Measurements from ENCODE around the gene SEMA4D.

The SEMA4D gene

DNA sequence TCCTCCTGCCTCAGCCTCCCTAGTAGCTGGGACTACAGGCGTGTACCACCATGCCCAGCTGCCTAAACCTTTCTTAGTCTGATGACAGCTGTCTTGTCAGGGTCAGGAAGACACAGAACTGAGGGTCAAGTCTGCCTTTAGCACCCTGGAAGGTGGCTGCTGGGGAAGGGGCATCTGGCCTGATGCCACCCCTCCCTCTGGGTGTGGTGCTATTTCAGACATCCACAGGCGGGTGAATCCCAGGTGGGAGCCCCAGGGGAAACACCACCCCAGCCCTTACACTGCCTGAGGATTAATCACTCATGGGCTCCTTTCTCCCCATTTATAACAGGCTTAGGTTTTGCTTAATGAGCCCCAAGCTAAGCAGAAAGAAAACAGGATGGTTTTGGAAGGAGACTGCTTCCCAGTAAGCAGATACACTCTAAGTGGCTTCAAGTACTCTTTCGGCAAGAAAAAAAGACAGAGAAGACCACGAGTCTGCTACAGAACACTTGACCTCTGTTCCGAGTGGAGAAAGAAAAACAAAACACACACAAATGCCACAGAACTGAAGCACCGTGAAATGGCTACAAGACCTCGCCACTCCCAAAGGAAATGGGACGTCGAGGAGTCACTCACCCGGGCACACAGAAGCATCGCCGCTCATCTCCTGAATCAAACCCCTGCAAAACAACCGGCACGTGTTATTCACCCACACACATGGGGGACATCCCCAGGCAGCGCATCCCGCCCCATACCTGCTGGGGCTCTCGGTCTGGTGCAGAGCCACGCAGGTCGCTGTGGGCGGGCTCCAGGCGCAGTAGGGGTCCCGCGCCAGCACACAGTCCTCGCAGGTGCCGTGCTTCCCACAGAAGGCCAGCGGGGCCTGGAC lies 117.2 kb downstream of the SEMA4D start:
- H3K4me3 ChIP-seq (replicated peaks; ENCODE audit: low read depth, low read length) = no peak overlapping the region
- TF ChIP-seq, protein P1, sequence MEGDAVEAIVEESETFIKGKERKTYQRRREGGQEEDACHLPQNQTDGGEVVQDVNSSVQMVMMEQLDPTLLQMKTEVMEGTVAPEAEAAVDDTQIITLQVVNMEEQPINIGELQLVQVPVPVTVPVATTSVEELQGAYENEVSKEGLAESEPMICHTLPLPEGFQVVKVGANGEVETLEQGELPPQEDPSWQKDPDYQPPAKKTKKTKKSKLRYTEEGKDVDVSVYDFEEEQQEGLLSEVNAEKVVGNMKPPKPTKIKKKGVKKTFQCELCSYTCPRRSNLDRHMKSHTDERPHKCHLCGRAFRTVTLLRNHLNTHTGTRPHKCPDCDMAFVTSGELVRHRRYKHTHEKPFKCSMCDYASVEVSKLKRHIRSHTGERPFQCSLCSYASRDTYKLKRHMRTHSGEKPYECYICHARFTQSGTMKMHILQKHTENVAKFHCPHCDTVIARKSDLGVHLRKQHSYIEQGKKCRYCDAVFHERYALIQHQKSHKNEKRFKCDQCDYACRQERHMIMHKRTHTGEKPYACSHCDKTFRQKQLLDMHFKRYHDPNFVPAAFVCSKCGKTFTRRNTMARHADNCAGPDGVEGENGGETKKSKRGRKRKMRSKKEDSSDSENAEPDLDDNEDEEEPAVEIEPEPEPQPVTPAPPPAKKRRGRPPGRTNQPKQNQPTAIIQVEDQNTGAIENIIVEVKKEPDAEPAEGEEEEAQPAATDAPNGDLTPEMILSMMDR (IDR thresholded peaks at IDR 0.05; ENCODE audit: low read length, missing control alignments) = no peak
- no peak for DNase-seq (ENCODE audit: low read depth)

DNA sequence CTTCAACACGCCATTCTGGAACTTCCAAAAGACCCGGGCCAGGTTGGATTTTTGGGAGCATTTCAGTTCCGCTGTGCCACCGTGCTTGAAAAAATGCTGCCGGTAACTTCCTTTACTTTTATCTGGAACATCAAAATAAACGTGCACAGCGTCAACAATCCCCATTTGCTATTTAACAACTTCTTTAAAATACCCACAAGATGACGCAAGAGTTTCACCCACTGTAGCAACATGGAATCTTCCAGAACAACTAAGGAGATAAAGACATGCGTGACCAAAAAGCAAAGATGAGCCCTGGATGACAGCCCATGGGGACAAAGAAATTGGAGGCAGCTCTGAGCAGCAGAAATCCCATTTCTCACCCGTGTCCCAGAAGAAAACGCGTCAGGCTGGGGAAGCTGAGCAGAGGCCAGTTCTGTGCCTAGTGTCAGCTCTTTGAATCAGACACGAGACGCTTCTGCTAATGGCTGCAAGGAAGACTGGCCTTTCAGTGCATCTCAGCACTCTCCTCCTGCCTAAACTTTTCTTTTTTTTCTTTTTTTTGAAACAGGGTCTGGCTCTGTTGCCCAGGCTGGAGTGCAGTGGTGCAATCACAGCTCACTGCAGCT lies 118.3 kb downstream of the SEMA4D start:
- H3K4me3 ChIP-seq (replicated peaks; ENCODE audit: low read depth, low read length) = no peak overlapping the region
- TF ChIP-seq, protein P1 (IDR thresholded peaks at IDR 0.05; ENCODE audit: low read length, missing control alignments) = no peak
- no peak for DNase-seq (ENCODE audit: low read depth)

DNA sequence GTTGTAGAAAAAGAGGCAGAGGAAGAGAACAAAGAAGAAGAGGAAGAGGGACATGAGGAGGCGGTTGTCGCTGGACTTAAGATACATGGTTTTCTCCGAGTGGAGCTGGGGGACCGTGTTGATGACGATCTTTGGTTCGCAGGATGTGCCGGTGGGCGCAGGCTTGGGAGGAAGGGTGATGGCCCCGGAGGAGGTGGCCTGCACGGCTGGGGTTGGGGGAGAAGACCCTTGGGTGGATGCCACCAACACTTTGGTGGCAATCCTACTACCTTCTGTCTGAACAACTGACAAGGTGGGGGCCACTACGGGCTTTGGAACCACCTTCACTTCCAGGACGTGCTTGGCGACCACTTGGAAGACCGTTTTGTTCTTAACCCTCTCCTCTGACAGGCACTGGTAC lies 118.9 kb downstream of the SEMA4D start:
- H3K4me3 ChIP-seq (replicated peaks; ENCODE audit: low read depth, low read length) = no peak overlapping the region
- TF ChIP-seq, protein P1 (IDR thresholded peaks at IDR 0.05; ENCODE audit: low read length, missing control alignments) = no peak

DNA sequence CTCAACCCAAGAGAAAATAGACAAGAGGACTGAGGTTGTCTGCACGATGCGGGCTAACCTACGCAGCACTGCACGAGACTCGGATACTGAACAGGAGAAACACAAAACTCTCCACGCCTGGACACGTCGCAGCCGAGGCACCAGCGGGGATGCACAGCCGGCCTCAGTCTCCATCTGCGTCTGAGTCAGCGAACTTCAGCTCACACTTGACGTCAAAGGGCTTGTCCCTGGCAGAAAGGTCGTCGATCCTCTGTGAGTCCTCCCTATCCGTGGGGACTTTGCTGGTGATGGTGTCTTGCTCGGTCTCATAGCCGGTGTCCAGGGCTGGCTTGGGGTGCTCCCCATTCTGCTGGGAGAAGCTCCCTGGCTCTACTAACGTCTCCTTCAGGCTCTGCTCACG lies 119.4 kb downstream of the SEMA4D start:
- H3K4me3 ChIP-seq (replicated peaks; ENCODE audit: low read depth, low read length) = no peak overlapping the region
- TF ChIP-seq, protein P1 (IDR thresholded peaks at IDR 0.05; ENCODE audit: low read length, missing control alignments) = no peak
- DNase-seq (ENCODE audit: low read depth) = no peak

More for the DNA sequence above, 118.9 kb downstream of the SEMA4D start:
- no peak for DNase-seq (ENCODE audit: low read depth)

DNA sequence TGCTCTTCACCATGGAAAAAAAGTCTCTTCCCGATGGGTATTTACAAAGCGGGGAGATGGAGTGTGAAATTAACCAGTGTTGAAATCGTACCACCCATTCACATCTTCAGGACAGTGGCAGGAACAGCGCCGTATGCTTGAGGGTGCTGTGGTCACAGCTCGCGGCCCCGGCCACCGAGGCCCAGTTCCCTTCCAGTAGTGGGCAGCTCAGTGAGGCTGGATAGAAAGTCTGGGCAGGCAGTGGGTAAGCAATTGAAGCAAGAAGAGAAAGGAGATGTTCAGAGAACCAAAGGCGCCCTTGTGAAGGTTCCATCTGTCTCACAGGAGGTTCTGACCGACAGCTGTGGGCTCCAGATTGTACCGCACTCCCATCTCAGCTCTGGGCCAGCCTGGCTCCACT lies 120.5 kb downstream of the SEMA4D start:
- TF ChIP-seq, protein P1 (IDR thresholded peaks at IDR 0.05; ENCODE audit: low read length, missing control alignments) = no peak
- H3K4me3 ChIP-seq (replicated peaks; ENCODE audit: low read depth, low read length) = no peak overlapping the region
- DNase-seq (ENCODE audit: low read depth) = no peak

DNA sequence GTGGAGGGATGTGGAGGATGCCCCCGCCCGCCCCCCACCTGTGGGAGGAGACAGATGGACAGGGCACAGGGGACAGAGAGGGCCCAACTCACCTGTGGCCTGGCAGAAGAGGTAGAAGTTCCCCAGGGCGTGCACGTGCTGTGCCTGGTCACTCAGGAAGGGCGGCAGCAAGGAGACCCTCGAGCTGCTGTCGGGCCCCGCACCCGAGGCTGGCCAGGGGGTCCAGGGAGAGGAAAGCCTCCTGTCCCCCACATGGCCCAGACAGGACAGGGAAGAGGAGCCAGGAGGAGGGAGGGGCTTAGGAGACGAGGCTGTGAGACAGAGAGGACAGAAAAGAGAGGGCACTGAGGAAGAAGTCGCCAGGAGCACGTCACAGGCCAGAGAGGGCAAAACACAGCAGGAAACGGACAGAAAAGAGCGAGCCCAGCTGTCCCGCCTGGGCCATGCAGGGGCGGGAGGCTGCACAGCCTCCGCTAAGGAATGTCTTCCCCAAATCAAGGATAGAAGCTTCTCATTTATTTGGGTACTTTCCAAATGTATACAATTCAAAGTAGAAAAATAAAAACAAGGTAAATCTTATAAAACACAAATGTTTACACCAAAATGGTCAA lies 121.1 kb downstream of the SEMA4D start:
- DNase-seq (ENCODE audit: low read depth) = no peak
- no peak overlapping the region for H3K4me3 ChIP-seq (replicated peaks; ENCODE audit: low read depth, low read length)
- TF ChIP-seq, protein P1 (IDR thresholded peaks at IDR 0.05; ENCODE audit: low read length, missing control alignments) = no peak

Measured in fibroblast of pulmonary artery (primary cell).